ENCODE data around the gene PIK3R3.

PIK3R3 gene

GRCh38 chr1:46157916-46158311 is 25.5 kb upstream of the PIK3R3 start:
- H3K4me1 ChIP-seq (ENCODE audit: control insufficient read depth, insufficient read depth, low read length, poor library complexity, severe bottlenecking), result no peaks in the 10 kb centered on the region
- no peak for DNase-seq
- no peak overlapping the region for H3K27ac ChIP-seq (ENCODE audit: insufficient read depth, low read length, poor library complexity, severe bottlenecking)
- no peak overlapping the region for H3K4me3 ChIP-seq (ENCODE audit: insufficient read depth, low read depth, low read length, poor library complexity, severe bottlenecking)
- no peaks in the 10 kb centered on the region for H3K36me3 ChIP-seq (ENCODE audit: control insufficient read depth, insufficient read depth, low read length)
- no peaks in the 10 kb centered on the region for H3K27me3 ChIP-seq (replicated peaks; ENCODE audit: control insufficient read depth, insufficient read depth, low read length, poor library complexity, severe bottlenecking)
- H3K9me3 ChIP-seq (ENCODE audit: control insufficient read depth, low read length), result no peaks in the 10 kb centered on the region

- no peaks in the 10 kb centered on the region for H3K36me3 ChIP-seq (ENCODE audit: control insufficient read depth, insufficient read depth, low read length)
- H3K4me3 ChIP-seq (ENCODE audit: insufficient read depth, low read depth, low read length, poor library complexity, severe bottlenecking), result no peak overlapping the region
- H3K9me3 ChIP-seq (ENCODE audit: control insufficient read depth, low read length), result no peaks in the 10 kb centered on the region
- H3K27ac ChIP-seq (ENCODE audit: insufficient read depth, low read length, poor library complexity, severe bottlenecking), result no peak overlapping the region
- no peaks in the 10 kb centered on the region for H3K27me3 ChIP-seq (replicated peaks; ENCODE audit: control insufficient read depth, insufficient read depth, low read length, poor library complexity, severe bottlenecking)
- H3K4me1 ChIP-seq (ENCODE audit: control insufficient read depth, insufficient read depth, low read length, poor library complexity, severe bottlenecking), result no peaks in the 10 kb centered on the region
- DNase-seq, result no peak
These were observed 21.3 kb upstream of the PIK3R3 start for GRCh38 chr1:46153732-46154131.

- H3K36me3 ChIP-seq (ENCODE audit: control insufficient read depth, insufficient read depth, low read length), result no peaks in the 10 kb centered on the region
- H3K4me3 ChIP-seq (ENCODE audit: insufficient read depth, low read depth, low read length, poor library complexity, severe bottlenecking), result no peak overlapping the region
- H3K27ac ChIP-seq (ENCODE audit: insufficient read depth, low read length, poor library complexity, severe bottlenecking), result no peak overlapping the region
- H3K4me1 ChIP-seq (ENCODE audit: control insufficient read depth, insufficient read depth, low read length, poor library complexity, severe bottlenecking), result no peaks in the 10 kb centered on the region
- DNase-seq, result no peak
- H3K27me3 ChIP-seq (replicated peaks; ENCODE audit: control insufficient read depth, insufficient read depth, low read length, poor library complexity, severe bottlenecking), result no peaks in the 10 kb centered on the region
- H3K9me3 ChIP-seq (ENCODE audit: control insufficient read depth, low read length), result no peaks in the 10 kb centered on the region
These were observed 20.8 kb upstream of the PIK3R3 start for GRCh38 chr1:46153228-46153627.

- H3K27ac ChIP-seq (ENCODE audit: insufficient read depth, low read length, poor library complexity, severe bottlenecking), result no peak overlapping the region
- no peaks in the 10 kb centered on the region for H3K36me3 ChIP-seq (ENCODE audit: control insufficient read depth, insufficient read depth, low read length)
- no peak overlapping the region for H3K4me3 ChIP-seq (ENCODE audit: insufficient read depth, low read depth, low read length, poor library complexity, severe bottlenecking)
- no peaks in the 10 kb centered on the region for H3K4me1 ChIP-seq (ENCODE audit: control insufficient read depth, insufficient read depth, low read length, poor library complexity, severe bottlenecking)
- H3K27me3 ChIP-seq (replicated peaks; ENCODE audit: control insufficient read depth, insufficient read depth, low read length, poor library complexity, severe bottlenecking), result no peaks in the 10 kb centered on the region
- H3K9me3 ChIP-seq (ENCODE audit: control insufficient read depth, low read length), result no peaks in the 10 kb centered on the region
- no peak for DNase-seq
These were observed 19.6 kb upstream of the PIK3R3 start for GRCh38 chr1:46152016-46152415.

- H3K27me3 ChIP-seq (replicated peaks; ENCODE audit: control insufficient read depth, insufficient read depth, low read length, poor library complexity, severe bottlenecking), result no peaks in the 10 kb centered on the region
- no peaks in the 10 kb centered on the region for H3K4me1 ChIP-seq (ENCODE audit: control insufficient read depth, insufficient read depth, low read length, poor library complexity, severe bottlenecking)
- no peaks in the 10 kb centered on the region for H3K36me3 ChIP-seq (ENCODE audit: control insufficient read depth, insufficient read depth, low read length)
- no peak overlapping the region for H3K27ac ChIP-seq (ENCODE audit: insufficient read depth, low read length, poor library complexity, severe bottlenecking)
- no peak for DNase-seq
- no peak overlapping the region for H3K4me3 ChIP-seq (ENCODE audit: insufficient read depth, low read depth, low read length, poor library complexity, severe bottlenecking)
- H3K9me3 ChIP-seq (ENCODE audit: control insufficient read depth, low read length), result no peaks in the 10 kb centered on the region
These were observed 17.7 kb upstream of the PIK3R3 start for GRCh38 chr1:46150085-46150484.

- Histone ChIP-seq H3K36me3 (ENCODE audit: control insufficient read depth, insufficient read depth, low read length) (no peaks in the 10 kb centered on the region), H3K4me1 (ENCODE audit: control insufficient read depth, insufficient read depth, low read length, poor library complexity, severe bottlenecking) (no peaks in the 10 kb centered on the region), H3K27me3 (replicated peaks; ENCODE audit: control insufficient read depth, insufficient read depth, low read length, poor library complexity, severe bottlenecking) (no peaks in the 10 kb centered on the region), H3K27ac (ENCODE audit: insufficient read depth, low read length, poor library complexity, severe bottlenecking) (no peak overlapping the region), H3K9me3 (ENCODE audit: control insufficient read depth, low read length) (no peaks in the 10 kb centered on the region), H3K4me3 (ENCODE audit: insufficient read depth, low read depth, low read length, poor library complexity, severe bottlenecking) (no peak overlapping the region)
- no peak for DNase-seq
These were observed 15.9 kb upstream of the PIK3R3 start for GRCh38 chr1:46148318-46148717.

GRCh38 chr1:46137916-46138315 is 5.5 kb upstream of the PIK3R3 start:
- Histone ChIP-seq H3K9me3 (ENCODE audit: control insufficient read depth, low read length) (no peaks in the 10 kb centered on the region), H3K4me3 (ENCODE audit: insufficient read depth, low read depth, low read length, poor library complexity, severe bottlenecking) (no peak overlapping the region), H3K27ac (ENCODE audit: insufficient read depth, low read length, poor library complexity, severe bottlenecking) (no peak overlapping the region), H3K27me3 (replicated peaks; ENCODE audit: control insufficient read depth, insufficient read depth, low read length, poor library complexity, severe bottlenecking) (no peaks in the 10 kb centered on the region), H3K4me1 (ENCODE audit: control insufficient read depth, insufficient read depth, low read length, poor library complexity, severe bottlenecking) (peaks cover 8% of the 10 kb centered on the region), H3K36me3 (ENCODE audit: control insufficient read depth, insufficient read depth, low read length) (no peaks in the 10 kb centered on the region)
- no peak for DNase-seq

GRCh38 chr1:46136711-46137110 is 4.3 kb upstream of the PIK3R3 start:
- H3K27me3 ChIP-seq (replicated peaks; ENCODE audit: control insufficient read depth, insufficient read depth, low read length, poor library complexity, severe bottlenecking), result peaks cover 6% of the 10 kb centered on the region
- no peaks in the 10 kb centered on the region for H3K9me3 ChIP-seq (ENCODE audit: control insufficient read depth, low read length)
- H3K36me3 ChIP-seq (ENCODE audit: control insufficient read depth, insufficient read depth, low read length), result no peaks in the 10 kb centered on the region
- H3K4me1 ChIP-seq (ENCODE audit: control insufficient read depth, insufficient read depth, low read length, poor library complexity, severe bottlenecking), result peaks cover 15% of the 10 kb centered on the region
- H3K4me3 ChIP-seq (ENCODE audit: insufficient read depth, low read depth, low read length, poor library complexity, severe bottlenecking), result no peak overlapping the region
- H3K27ac ChIP-seq (ENCODE audit: insufficient read depth, low read length, poor library complexity, severe bottlenecking), result no peak overlapping the region
- no peak for DNase-seq

GRCh38 chr1:46134660-46135331 is 2.4 kb upstream of the PIK3R3 start:
- Histone ChIP-seq H3K4me3 (ENCODE audit: insufficient read depth, low read depth, low read length, poor library complexity, severe bottlenecking) (no peak overlapping the region), H3K27ac (ENCODE audit: insufficient read depth, low read length, poor library complexity, severe bottlenecking) (no peak overlapping the region), H3K36me3 (ENCODE audit: control insufficient read depth, insufficient read depth, low read length) (no peaks in the 10 kb centered on the region), H3K27me3 (replicated peaks; ENCODE audit: control insufficient read depth, insufficient read depth, low read length, poor library complexity, severe bottlenecking) (peaks cover 24% of the 10 kb centered on the region), H3K9me3 (ENCODE audit: control insufficient read depth, low read length) (no peaks in the 10 kb centered on the region), H3K4me1 (ENCODE audit: control insufficient read depth, insufficient read depth, low read length, poor library complexity, severe bottlenecking) (peaks cover 16% of the 10 kb centered on the region)
- no peak for DNase-seq

- H3K4me1 ChIP-seq (ENCODE audit: control insufficient read depth, insufficient read depth, low read length, poor library complexity, severe bottlenecking), result peaks cover 16% of the 10 kb centered on the region
- no peak overlapping the region for H3K27ac ChIP-seq (ENCODE audit: insufficient read depth, low read length, poor library complexity, severe bottlenecking)
- peaks cover 24% of the 10 kb centered on the region for H3K27me3 ChIP-seq (replicated peaks; ENCODE audit: control insufficient read depth, insufficient read depth, low read length, poor library complexity, severe bottlenecking)
- H3K9me3 ChIP-seq (ENCODE audit: control insufficient read depth, low read length), result no peaks in the 10 kb centered on the region
- no peaks in the 10 kb centered on the region for H3K36me3 ChIP-seq (ENCODE audit: control insufficient read depth, insufficient read depth, low read length)
- H3K4me3 ChIP-seq (ENCODE audit: insufficient read depth, low read depth, low read length, poor library complexity, severe bottlenecking), result no peak overlapping the region
- no peak for DNase-seq
These were observed 1.4 kb upstream of the PIK3R3 start for GRCh38 chr1:46133781-46134350.

Measured in effector memory CD4-positive, alpha-beta T cell (primary cell).